GM21515 (cell line): Measurements from ENCODE around the gene MAGEE1.

Source experiments
- ATAC-seq: cut with Tn5 transposase; IDR thresholded peaks from one replicate; pipeline ENCODE4 v1.9.1; 2021; ENCODE audit not compliant: unreplicated experiment

Gene MAGEE1, protein sequence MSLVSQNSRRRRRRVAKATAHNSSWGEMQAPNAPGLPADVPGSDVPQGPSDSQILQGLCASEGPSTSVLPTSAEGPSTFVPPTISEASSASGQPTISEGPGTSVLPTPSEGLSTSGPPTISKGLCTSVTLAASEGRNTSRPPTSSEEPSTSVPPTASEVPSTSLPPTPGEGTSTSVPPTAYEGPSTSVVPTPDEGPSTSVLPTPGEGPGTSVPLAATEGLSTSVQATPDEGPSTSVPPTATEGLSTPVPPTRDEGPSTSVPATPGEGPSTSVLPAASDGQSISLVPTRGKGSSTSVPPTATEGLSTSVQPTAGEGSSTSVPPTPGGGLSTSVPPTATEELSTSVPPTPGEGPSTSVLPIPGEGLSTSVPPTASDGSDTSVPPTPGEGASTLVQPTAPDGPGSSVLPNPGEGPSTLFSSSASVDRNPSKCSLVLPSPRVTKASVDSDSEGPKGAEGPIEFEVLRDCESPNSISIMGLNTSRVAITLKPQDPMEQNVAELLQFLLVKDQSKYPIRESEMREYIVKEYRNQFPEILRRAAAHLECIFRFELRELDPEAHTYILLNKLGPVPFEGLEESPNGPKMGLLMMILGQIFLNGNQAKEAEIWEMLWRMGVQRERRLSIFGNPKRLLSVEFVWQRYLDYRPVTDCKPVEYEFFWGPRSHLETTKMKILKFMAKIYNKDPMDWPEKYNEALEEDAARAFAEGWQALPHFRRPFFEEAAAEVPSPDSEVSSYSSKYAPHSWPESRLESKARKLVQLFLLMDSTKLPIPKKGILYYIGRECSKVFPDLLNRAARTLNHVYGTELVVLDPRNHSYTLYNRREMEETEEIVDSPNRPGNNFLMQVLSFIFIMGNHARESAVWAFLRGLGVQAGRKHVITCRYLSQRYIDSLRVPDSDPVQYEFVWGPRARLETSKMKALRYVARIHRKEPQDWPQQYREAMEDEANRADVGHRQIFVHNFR

DNA sequence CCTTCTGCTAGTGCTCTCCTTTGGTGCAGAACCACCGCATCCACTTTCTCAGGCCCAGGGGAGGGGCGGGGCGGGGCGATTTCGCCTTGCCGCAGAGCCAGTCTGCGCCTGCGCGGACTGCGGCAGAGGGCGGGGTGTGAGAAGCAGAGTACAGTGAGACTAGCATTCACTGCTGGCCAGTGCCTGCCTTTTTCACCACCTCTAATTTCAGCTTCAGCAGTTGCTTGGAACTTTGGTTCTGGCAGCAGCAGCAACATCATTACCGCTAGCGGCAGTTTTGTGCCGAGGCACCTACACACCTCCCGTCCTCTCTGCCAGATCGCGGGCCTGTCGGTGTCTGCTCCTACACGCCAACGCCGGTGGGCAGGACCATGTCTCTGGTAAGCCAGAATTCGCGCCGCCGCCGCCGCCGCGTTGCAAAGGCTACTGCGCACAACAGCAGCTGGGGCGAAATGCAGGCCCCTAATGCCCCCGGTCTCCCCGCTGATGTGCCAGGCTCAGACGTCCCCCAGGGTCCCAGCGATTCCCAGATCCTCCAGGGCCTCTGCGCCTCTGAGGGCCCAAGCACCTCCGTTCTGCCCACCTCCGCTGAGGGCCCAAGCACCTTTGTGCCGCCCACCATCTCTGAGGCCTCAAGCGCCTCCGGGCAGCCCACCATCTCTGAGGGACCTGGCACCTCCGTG, at the start of gene MAGEE1:
Gene MAGEE1, plus strand, starts transcription at position 151 of the 683 bp plus-strand sequence. Its CDS starts 221 bp downstream, at position 372.
- ATAC-seq = peak; percentile 86

GRCh38 chrX:76398970-76399369, 28.5 kb upstream of the MAGEE1 start:
- no peak for ATAC-seq

DNA sequence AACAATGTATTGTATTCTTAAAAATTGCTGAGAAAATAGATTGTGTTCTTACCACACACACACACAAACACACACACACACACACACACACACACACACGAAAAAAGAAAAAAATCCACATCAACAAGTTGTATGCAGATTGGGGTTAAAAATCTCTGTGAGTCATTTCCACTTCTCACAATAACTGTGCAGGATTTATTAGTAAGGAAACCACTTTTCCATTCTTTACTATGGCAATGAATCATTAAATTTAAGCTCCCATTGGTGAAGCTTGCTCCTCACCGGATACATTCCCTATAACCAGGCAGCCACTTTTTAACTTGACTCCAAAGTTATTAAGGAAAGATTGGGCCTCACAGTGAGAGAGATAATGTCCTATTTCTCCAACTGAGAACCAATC, 19.7 kb upstream of the MAGEE1 start:
- no peak for ATAC-seq

GRCh38 chrX:76420237-76420636, 7.3 kb upstream of the MAGEE1 start:
- ATAC-seq = no peak

GRCh38 chrX:76428243-76429130, 977 bp downstream of the MAGEE1 start:
- peak; percentile 44 for ATAC-seq

DNA sequence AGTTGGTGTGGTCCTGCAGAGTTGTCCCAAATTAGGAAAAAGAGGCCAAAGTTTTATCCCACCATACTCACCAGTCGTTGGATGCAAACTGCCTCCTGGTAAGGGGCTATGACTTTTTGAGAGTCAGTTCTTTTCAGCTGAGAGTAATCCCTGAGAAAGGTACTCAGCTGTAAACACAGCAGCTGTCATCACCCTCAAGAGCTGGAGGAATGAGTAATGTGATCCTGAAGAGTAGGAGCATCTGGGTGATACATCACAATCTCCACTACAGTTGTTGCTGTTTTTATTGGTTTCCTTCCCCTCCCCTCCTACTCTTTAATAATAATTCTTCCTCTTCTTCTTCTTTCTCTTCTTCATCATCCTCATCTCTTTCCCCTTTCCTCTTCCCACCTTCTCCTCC, 5.7 kb downstream of the MAGEE1 start:
- ATAC-seq = no peak

DNA sequence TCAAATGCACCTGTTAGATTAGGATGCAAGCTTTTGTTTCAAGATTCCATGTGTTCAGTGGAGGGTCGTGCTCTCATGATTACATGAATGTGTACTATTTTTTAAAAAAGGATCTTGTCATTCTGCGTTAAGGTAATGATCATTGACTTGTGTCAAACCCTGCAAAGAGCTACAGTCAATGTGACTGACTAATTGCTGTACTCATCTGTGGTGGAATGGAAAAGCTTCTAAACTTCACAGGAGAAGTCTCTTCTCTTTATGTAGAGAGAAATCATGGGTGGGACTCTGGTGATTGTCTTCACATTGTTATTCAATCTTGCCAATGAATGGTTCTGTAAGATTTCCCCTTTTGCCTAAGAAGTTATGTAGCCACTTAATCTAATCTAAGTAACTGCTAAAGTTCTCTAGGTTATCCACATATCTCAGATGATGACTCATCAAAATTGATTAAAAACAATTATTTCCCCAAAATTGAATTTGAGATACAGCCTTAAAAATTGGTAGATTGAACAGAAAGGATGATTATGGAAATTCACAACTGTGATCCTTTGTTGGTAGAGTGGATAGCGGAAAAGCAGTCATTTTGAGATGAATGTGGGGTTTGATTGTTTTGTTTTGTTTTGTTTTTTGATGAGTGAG, 6.7 kb downstream of the MAGEE1 start:
- no peak for ATAC-seq

GRCh38 chrX:76439188-76439587, 11.7 kb downstream of the MAGEE1 start:
- no peak for ATAC-seq

- ATAC-seq = no peak
Observed at GRCh38 chrX:76453737-76454406, 26.4 kb downstream of the MAGEE1 start.

- ATAC-seq = peak; percentile 58
Observed at GRCh38 chrX:76454456-76454927, 27.0 kb downstream of the MAGEE1 start.

GRCh38 chrX:76477353-76477752, 49.8 kb downstream of the MAGEE1 start:
- no peak for ATAC-seq
